ENCODE results near the gene KIAA1958. TPM values are rescaled to one million over a fixed set of nuclear protein-coding genes. Genes with fewer than 3 reads are reported as not detected.

KIAA1958 gene
- total and polyA plus RNA-seq, 2 experiments from 2014 or later: 9.4 to 41.7 TPM

GRCh38 chr9:112477330-112477729, 9.3 kb upstream of the KIAA1958 start (continued):
- TF ChIP-seq CTCF (conservative IDR thresholded peaks at IDR 0.05; ENCODE audit: low read depth in 2 of 2): no peak
- TF ChIP-seq REST (IDR thresholded peaks at IDR 0.05; ENCODE audit: unreplicated experiment): no peak
- no peak for TF ChIP-seq STAT1 (IDR thresholded peaks at IDR 0.05; ENCODE audit: unreplicated experiment)
- TF ChIP-seq ZNF114 (CRISPR knock-in tag; IDR thresholded peaks at IDR 0.05): no peak
- TF ChIP-seq ETS1 (IDR thresholded peaks at IDR 0.05): no peak

- H2AFZ ChIP-seq: no peak overlapping the region
- Mint-ChIP-seq H3K36me3 (ENCODE audit: low read depth) (peaks cover 33% of the 10 kb centered on the region), H3K27me3 (ENCODE audit: insufficient read depth, low read depth, poor library complexity) (peaks cover 2% of the 10 kb centered on the region), H3K4me3 (no peak overlapping the region), H3K9me3 (peaks cover 12% of the 10 kb centered on the region), H3K27ac (no peak overlapping the region), H3K4me1 (no peaks in the 10 kb centered on the region)
- no peaks in the 10 kb centered on the region for H3K4me1 ChIP-seq (ENCODE audit: insufficient read depth)
- ATAC-seq: no peak
- no peaks in the 10 kb centered on the region for H3K27me3 ChIP-seq (ENCODE audit: insufficient read depth)
- H3K4me2 ChIP-seq: no peak overlapping the region
- no peak overlapping the region for H3K27ac ChIP-seq (ENCODE audit: low read depth)
- H3K79me2 ChIP-seq (replicated peaks; ENCODE audit: insufficient read depth): no peaks in the 10 kb centered on the region
- H3F3A ChIP-seq (replicated peaks; ENCODE audit: low read depth): no peaks in the 10 kb centered on the region
- no peaks in the 10 kb centered on the region for H4K20me1 ChIP-seq (replicated peaks; ENCODE audit: insufficient read depth)
- no peak for DNase-seq (ENCODE audit: low spot score)
- H3K36me3 ChIP-seq (ENCODE audit: insufficient read depth): peaks cover 3% of the 10 kb centered on the region; the same call in 1 of the 2 replicates
- 0 out of 2 replicates have a peak, but pooled peaks cover 3% of the 10 kb centered on the region for H3K9me2 ChIP-seq (ENCODE audit: insufficient read depth)
- TF ChIP-seq EZH2phosphoT487 (IDR thresholded peaks at IDR 0.05; ENCODE audit: unreplicated experiment): no peak
- TF ChIP-seq ZNF331 (CRISPR knock-in tag; IDR thresholded peaks at IDR 0.05; ENCODE audit: low read depth): no peak
- no peak for TF ChIP-seq POLR2AphosphoS5 (IDR thresholded peaks at IDR 0.05; ENCODE audit: low read depth)
- no peak for TF ChIP-seq REST (IDR thresholded peaks at IDR 0.05; ENCODE audit: unreplicated experiment)
- H3K4me3 ChIP-seq: no peak overlapping the region
These were observed 7.4 kb upstream of the KIAA1958 start for GRCh38 chr9:112479221-112479620.
